Activated T-cell treated with anti-CD3 and anti-CD28 coated beads, Interleukin-2, amount 50 U/mL, for 4 hours (primary cell): Measurements from ENCODE around the gene TBX21. TPM values are rescaled to one million over a fixed set of nuclear protein-coding genes. Genes with fewer than 3 reads are reported as not detected.
A peak's percentile ranks its signal among the peaks of the same experiment; 100 is the strongest.

Experiments used
- ATAC-seq, 2 donors: fragments of 200-7000 bp; cut with Tn5 transposase; one replicate each; pipeline ENCODE4 v1.10.0; 2021
- DNase-seq: peaks from one replicate; pipeline ENCODE4 v3.0.0-alpha.2; 2020
- H3K27me3 Mint-ChIP-seq: one replicate; pipeline ENCODE4 v1.8.0; 2021; ENCODE audit warnings: low read depth, mixed read lengths
- H3K36me3 Mint-ChIP-seq: one replicate; pipeline ENCODE4 v1.8.0; 2022; ENCODE audit warnings: mixed read lengths; ENCODE audit not compliant: insufficient read depth
- H3K4me1 Mint-ChIP-seq: one replicate; pipeline ENCODE4 v1.8.0; 2021; ENCODE audit warnings: low read depth, mixed read lengths
- H3K4me3 Mint-ChIP-seq: one replicate; pipeline ENCODE4 v1.8.0; 2021; ENCODE audit warnings: mild to moderate bottlenecking, moderate library complexity, mixed read lengths
- H3K9me3 Mint-ChIP-seq: one replicate; pipeline ENCODE4 v1.8.0; 2021; ENCODE audit warnings: mixed read lengths
- total RNA-seq, 3 donors: library from RNA; stranded (reverse); gene quantifications; one replicate each; pipeline ENCODE4 v1.2.1, GENCODE V29; 2021

The TBX21 gene
- total RNA-seq, 3 donors from 2014 or later: 77.8 to 111 (median 101) TPM

GRCh38 chr17:47694581-47695428, 38.2 kb upstream of the TBX21 start:
- H3K4me3 Mint-ChIP-seq: peak overlapping the region; percentile 83
- peak; percentile 55 to 63 for ATAC-seq
- H3K9me3 Mint-ChIP-seq: no peaks in the 10 kb centered on the region
- DNase-seq: peak; percentile 63
- peaks cover 64% of the 10 kb centered on the region for H3K4me1 Mint-ChIP-seq
- H3K36me3 Mint-ChIP-seq: peaks cover 7% of the 10 kb centered on the region
- H3K27me3 Mint-ChIP-seq: no peaks in the 10 kb centered on the region

DNA sequence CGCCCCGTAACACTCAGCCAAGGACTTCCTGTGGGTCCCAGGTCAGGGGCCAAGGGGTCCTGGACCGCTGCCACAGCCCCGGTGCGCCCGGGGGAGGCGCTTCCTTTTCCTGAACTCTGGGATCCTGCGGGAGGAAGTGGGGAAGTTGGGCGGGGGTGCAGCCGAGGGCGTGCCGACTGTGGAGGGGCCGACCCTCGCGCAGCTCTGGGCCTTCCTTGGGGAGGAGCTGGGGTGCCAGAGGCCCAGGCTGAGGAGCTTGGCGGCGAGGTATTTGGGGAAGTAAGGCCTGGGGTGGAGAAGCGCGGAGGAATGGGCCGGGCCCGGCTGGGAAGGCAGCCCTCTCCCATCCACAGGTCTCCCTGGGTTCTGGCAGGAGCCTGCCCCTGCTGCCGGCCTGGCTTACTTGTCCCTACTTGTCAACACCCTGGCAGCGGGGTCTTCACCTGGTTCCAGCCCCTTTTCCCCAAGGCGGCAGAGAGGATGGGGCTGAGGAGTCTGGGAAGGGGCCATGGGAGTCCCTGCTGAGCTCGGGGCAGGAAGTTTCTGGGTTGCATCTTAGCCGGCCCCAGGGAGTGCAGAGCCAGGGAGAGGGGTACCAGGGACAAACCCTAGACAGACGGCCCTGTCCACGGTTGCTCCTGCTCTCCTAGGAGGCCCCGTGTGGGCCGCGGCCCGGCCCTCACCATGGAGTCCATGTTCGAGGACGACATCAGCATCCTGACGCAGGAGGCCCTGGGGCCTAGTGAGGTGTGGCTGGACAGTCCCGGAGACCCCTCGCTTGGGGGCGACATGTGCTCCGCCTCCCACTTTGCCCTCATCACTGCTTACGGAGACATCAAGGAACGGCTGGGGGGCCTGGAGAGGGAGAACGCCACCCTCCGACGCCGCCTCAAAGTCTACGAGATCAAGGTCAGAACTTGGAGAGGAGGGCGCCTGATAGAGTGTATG, 37.3 kb upstream of the TBX21 start:
- no peaks in the 10 kb centered on the region for H3K9me3 Mint-ChIP-seq
- ATAC-seq (no peak), DNase-seq (no peak)
- H3K4me1 Mint-ChIP-seq: peaks cover 61% of the 10 kb centered on the region
- peaks cover 7% of the 10 kb centered on the region for H3K36me3 Mint-ChIP-seq
- peak overlapping the region; percentile 83 for H3K4me3 Mint-ChIP-seq
- H3K27me3 Mint-ChIP-seq: no peaks in the 10 kb centered on the region

- Mint-ChIP-seq H3K36me3 (peaks cover 10% of the 10 kb centered on the region), H3K4me3 (peak overlapping the region; percentile 83), H3K27me3 (no peaks in the 10 kb centered on the region), H3K9me3 (no peaks in the 10 kb centered on the region), H3K4me1 (peaks cover 68% of the 10 kb centered on the region)
- no peak for DNase-seq
- ATAC-seq: no peak
Observed at GRCh38 chr17:47696717-47697642, 36.1 kb upstream of the TBX21 start.

GRCh38 chr17:47697906-47698711, 34.9 kb upstream of the TBX21 start:
- H3K4me1 Mint-ChIP-seq: peaks cover 65% of the 10 kb centered on the region
- H3K4me3 Mint-ChIP-seq: peak overlapping the region; percentile 23

GRCh38 chr17:47698749-47699535, 34.1 kb upstream of the TBX21 start:
- Mint-ChIP-seq H3K27me3 (no peaks in the 10 kb centered on the region), H3K9me3 (no peaks in the 10 kb centered on the region), H3K36me3 (peaks cover 13% of the 10 kb centered on the region), H3K4me1 (peaks cover 69% of the 10 kb centered on the region), H3K4me3 (peak overlapping the region; percentile 41)
- DNase-seq (peak; percentile 86), ATAC-seq (peak; percentile 17 to 33)

More at GRCh38 chr17:47697906-47698711, 34.9 kb upstream of the TBX21 start:
- Mint-ChIP-seq H3K9me3 (no peaks in the 10 kb centered on the region), H3K36me3 (peaks cover 10% of the 10 kb centered on the region), H3K27me3 (no peaks in the 10 kb centered on the region)
- ATAC-seq: no peak
- no peak for DNase-seq

DNA sequence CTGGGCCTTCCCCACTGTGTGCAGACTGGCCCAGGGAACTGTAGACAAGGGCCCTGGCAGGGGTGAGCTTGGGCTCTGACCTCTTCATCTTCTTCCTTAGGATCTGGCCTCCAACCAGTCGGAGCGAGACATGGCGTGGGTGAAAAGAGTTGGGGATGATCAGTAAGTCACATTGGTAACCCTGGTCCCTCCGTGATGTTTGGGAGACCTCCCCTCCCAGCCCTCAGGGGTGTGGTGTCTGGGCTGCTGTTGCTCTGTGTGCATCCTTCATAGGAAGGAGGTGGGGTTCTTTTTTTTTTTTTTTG, 33.5 kb upstream of the TBX21 start:
- H3K4me1 Mint-ChIP-seq: peaks cover 75% of the 10 kb centered on the region
- H3K36me3 Mint-ChIP-seq: peaks cover 14% of the 10 kb centered on the region
- no peak for ATAC-seq
- H3K9me3 Mint-ChIP-seq: no peaks in the 10 kb centered on the region
- no peaks in the 10 kb centered on the region for H3K27me3 Mint-ChIP-seq
- peak overlapping the region; percentile 2 for H3K4me3 Mint-ChIP-seq
- no peak for DNase-seq

DNA sequence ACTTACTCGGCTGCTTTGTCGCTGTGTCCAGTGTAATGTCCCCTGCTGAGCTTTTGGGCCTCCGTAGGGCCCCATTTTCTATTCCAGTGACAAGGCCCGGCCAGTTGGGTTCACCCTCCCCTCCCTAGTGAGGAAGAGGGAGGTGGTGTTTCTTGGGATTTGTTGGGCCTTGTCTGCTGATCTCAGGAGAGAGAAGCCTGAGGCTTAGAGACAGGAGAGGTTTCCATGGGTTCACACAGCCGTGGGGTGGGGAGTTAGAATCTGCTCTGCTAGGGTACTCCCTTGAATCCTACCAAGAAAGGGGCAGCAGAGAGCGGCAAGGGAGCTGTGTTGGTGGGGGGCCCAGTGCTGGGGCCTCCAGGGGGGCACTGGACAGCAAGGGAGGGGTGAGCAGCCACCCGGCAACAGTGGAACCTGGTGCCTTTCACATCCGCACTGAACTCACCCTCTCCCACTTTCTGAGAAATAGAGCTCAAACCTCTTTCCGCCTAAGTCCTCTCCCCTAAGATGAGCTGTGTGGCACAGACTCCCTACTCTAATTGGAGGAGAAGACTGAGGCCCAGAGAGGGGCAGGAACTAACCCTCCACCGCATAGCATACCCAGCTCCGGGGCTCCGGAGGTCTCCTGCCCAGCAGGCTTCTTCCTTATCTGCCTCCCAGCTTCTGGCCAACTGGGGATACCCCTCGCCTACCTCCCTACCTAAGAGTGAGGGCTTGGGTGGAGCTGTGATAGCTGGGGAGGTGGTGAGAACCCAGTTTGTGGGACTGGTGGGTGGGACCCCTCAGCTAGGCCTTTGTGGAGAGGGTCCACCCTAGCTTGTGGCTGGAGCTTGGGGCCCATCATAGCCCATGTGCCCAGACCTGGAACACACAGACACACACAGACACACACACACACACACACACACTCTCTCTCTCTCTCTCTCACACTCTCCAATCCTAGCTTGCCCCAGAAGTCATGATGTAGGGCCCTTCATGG, 32.3 kb upstream of the TBX21 start:
- peaks cover 78% of the 10 kb centered on the region for H3K4me1 Mint-ChIP-seq
- peaks cover 20% of the 10 kb centered on the region for H3K36me3 Mint-ChIP-seq
- H3K4me3 Mint-ChIP-seq: peak overlapping the region; percentile 77
- H3K9me3 Mint-ChIP-seq: no peaks in the 10 kb centered on the region
- peak; percentile 9 for DNase-seq
- no peaks in the 10 kb centered on the region for H3K27me3 Mint-ChIP-seq
- peak in 1 of 2 donors; percentile 9 for ATAC-seq

DNA sequence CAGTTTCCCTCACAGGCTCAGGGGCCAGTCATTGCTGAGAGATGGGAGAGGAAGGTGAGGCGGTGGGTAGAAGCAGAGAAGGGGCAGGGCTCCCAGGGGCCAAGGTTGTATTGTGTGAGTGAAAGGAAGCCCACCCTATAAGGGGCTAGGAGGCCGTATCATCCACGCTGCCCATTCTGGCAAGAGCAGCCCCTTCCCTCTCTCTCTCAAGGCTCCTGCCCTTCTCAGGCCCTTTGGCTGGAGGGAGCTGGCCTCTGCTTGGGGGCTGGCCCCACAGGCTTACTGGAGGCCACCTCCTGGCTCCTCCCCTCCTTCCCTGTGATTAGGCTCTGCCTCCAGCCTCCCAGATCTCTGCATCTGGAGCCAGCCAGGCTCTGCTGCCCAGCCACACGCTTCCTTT, 31.4 kb upstream of the TBX21 start:
- H3K4me1 Mint-ChIP-seq: peaks cover 81% of the 10 kb centered on the region
- ATAC-seq (no peak), DNase-seq (no peak)
- no peaks in the 10 kb centered on the region for H3K9me3 Mint-ChIP-seq
- no peaks in the 10 kb centered on the region for H3K27me3 Mint-ChIP-seq
- peaks cover 20% of the 10 kb centered on the region for H3K36me3 Mint-ChIP-seq
- peak overlapping the region; percentile 77 for H3K4me3 Mint-ChIP-seq

DNA sequence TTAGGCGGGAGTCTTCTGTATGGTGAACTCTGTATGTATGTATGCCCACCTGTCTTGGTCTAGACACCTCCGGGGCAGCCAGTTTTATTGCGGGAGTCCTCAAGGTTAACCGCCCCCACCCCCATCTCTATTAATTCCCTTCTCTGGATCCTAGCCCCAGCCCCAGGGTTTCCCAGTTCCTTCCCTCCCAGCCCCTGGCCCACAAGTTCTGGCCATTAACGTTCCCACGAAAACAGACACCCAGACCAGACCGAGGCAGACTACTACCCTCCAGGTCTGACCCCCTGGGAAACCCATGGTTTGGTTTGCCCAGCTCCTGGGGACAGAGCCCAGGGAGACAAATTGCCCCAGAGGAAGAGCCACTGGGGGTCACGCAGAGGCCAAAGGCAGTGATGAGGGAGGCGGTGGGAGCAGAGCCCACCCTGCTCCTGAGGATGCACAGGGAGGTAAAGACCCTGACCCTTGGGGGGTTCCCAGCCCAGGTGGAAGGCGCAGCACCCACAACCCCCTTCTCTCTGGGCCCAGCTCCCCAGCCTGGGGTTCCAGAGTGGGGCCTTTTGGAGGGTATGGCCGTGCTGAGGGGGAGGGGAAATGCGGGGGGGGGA, 30.5 kb upstream of the TBX21 start:
- peak overlapping the region; percentile 77 for H3K4me3 Mint-ChIP-seq
- no peaks in the 10 kb centered on the region for H3K9me3 Mint-ChIP-seq
- ATAC-seq: no peak
- peak; percentile 4 for DNase-seq
- H3K4me1 Mint-ChIP-seq: peaks cover 81% of the 10 kb centered on the region
- H3K27me3 Mint-ChIP-seq: no peaks in the 10 kb centered on the region
- H3K36me3 Mint-ChIP-seq: peaks cover 15% of the 10 kb centered on the region

DNA sequence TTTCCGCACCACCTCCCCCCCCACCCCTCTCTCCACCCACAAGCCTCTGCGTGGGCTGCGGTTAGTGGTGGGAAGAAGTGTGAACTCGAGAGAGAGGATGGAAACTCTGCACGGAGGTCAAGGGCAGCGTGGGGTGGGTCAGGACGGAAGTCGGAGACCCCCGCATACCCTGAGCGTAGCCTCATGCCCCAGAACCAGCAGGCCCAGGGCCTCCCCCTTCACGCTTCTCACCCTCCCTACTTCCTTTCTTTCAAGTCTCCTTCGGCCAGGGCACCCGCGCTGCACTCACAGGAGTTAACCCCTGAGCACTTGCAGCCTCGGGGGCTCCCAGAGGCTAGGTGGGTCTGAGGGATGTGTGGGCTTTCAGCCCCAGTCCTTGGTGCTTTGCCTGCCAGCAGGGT, 29.8 kb upstream of the TBX21 start:
- DNase-seq: peak; percentile 64
- H3K27me3 Mint-ChIP-seq: no peaks in the 10 kb centered on the region
- H3K9me3 Mint-ChIP-seq: no peaks in the 10 kb centered on the region
- peaks cover 80% of the 10 kb centered on the region for H3K4me1 Mint-ChIP-seq
- peak overlapping the region; percentile 68 for H3K4me3 Mint-ChIP-seq
- H3K36me3 Mint-ChIP-seq: peaks cover 15% of the 10 kb centered on the region
- peak in 1 of 2 donors; percentile 15 for ATAC-seq

- peaks cover 15% of the 10 kb centered on the region for H3K36me3 Mint-ChIP-seq
- H3K4me1 Mint-ChIP-seq: peaks cover 75% of the 10 kb centered on the region
- DNase-seq (no peak), ATAC-seq (no peak)
- H3K4me3 Mint-ChIP-seq: peak overlapping the region; percentile 68
- H3K9me3 Mint-ChIP-seq: no peaks in the 10 kb centered on the region
- H3K27me3 Mint-ChIP-seq: no peaks in the 10 kb centered on the region
Observed at GRCh38 chr17:47703671-47704070, 29.4 kb upstream of the TBX21 start.
